ENCODE measurements around the gene RXFP2.

DNA sequence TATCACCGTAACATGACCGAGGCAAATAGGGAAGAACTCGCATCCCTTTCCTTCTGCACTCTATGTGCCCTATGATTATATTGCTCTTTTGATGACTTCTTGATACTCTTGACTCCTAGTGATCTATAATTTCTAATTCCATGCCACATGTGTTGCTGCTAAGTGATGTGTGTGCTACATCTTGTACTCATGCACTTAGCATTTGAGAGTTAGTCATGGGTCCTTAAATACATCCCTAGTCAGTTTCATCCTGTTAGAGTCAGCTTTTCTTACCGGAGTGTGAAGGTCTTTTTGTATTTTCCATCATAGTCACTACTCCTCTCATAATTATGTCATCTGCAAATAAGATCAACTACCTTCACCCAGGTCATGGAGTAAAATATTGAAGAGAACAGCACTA lies 30.2 kb downstream of the RXFP2 start:
- TF ChIP-seq SUZ12 (IDR thresholded peaks at IDR 0.05) (no peak), CTBP1 (IDR thresholded peaks at IDR 0.05; ENCODE audit: borderline replicate concordance) (no peak), BHLHE40 (IDR thresholded peaks at IDR 0.05; ENCODE audit: borderline replicate concordance) (no peak), LEF1 (IDR thresholded peaks at IDR 0.05; ENCODE audit: borderline replicate concordance) (no peak), ARNT (IDR thresholded peaks at IDR 0.05) (no peak), HDGF (IDR thresholded peaks at IDR 0.05; ENCODE audit: borderline replicate concordance) (no peak), ELF4 (IDR thresholded peaks at IDR 0.05) (no peak), L3MBTL2 (conservative IDR thresholded peaks at IDR 0.05) (no peak), FOXA1 (IDR thresholded peaks at IDR 0.05) (no peak), TARDBP (IDR thresholded peaks at IDR 0.05) (no peak), SP1 (IDR thresholded peaks at IDR 0.05) (no peak)
- TF ChIP-seq, protein P1, sequence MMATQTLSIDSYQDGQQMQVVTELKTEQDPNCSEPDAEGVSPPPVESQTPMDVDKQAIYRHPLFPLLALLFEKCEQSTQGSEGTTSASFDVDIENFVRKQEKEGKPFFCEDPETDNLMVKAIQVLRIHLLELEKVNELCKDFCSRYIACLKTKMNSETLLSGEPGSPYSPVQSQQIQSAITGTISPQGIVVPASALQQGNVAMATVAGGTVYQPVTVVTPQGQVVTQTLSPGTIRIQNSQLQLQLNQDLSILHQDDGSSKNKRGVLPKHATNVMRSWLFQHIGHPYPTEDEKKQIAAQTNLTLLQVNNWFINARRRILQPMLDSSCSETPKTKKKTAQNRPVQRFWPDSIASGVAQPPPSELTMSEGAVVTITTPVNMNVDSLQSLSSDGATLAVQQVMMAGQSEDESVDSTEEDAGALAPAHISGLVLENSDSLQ (IDR thresholded peaks at IDR 0.05) = no peak

All from HEK293T (cell line).